Muscle layer of colon (tissue), 2 donors: ENCODE measurements around the gene HLA-A.
A peak's percentile ranks its signal among the peaks of the same experiment; 100 is the strongest.
"Not testable (repeated sequence)": the region's sequence is repeated elsewhere in the genome, so short reads cannot be mapped to it uniquely, and the experiment has no call there.

ENCODE experiments used
- H3K27ac ChIP-seq: one replicate; pipeline ENCODE4 v1.7.0; 2013; ENCODE audit warnings: low read depth, mild to moderate bottlenecking, low read length, moderate library complexity
- H3K27me3 ChIP-seq, 2 donors: one replicate each; pipeline ENCODE4 v1.7.0; 2013; ENCODE audit warnings: low read length in 2 of 2, mild to moderate bottlenecking in 2 of 2; ENCODE audit not compliant: insufficient read depth in 2 of 2, control insufficient read depth in 1 of 2
- H3K36me3 ChIP-seq: one replicate; pipeline ENCODE4 v1.7.0; 2013; ENCODE audit warnings: mild to moderate bottlenecking, low read length; ENCODE audit not compliant: insufficient read depth
- H3K4me1 ChIP-seq: one replicate; pipeline ENCODE4 v1.7.0; 2013; ENCODE audit warnings: mild to moderate bottlenecking, low read length; ENCODE audit not compliant: insufficient read depth
- H3K4me3 ChIP-seq, 2 donors: one replicate each; pipeline ENCODE4 v1.7.0; 2013; ENCODE audit warnings: low read length in 2 of 2, low read depth in 1 of 2, mild to moderate bottlenecking in 1 of 2, moderate library complexity in 1 of 2
- H3K9ac ChIP-seq: one replicate; pipeline ENCODE4 v1.7.0; 2013; ENCODE audit warnings: low read length
- H3K9me3 ChIP-seq: one replicate; pipeline ENCODE4 v1.7.0; 2013; ENCODE audit warnings: mild to moderate bottlenecking, low read length
- donor health status: abdominal sarcoma.
- donor health status: Adenocarcinoma of cecum.

Gene HLA-A

DNA sequence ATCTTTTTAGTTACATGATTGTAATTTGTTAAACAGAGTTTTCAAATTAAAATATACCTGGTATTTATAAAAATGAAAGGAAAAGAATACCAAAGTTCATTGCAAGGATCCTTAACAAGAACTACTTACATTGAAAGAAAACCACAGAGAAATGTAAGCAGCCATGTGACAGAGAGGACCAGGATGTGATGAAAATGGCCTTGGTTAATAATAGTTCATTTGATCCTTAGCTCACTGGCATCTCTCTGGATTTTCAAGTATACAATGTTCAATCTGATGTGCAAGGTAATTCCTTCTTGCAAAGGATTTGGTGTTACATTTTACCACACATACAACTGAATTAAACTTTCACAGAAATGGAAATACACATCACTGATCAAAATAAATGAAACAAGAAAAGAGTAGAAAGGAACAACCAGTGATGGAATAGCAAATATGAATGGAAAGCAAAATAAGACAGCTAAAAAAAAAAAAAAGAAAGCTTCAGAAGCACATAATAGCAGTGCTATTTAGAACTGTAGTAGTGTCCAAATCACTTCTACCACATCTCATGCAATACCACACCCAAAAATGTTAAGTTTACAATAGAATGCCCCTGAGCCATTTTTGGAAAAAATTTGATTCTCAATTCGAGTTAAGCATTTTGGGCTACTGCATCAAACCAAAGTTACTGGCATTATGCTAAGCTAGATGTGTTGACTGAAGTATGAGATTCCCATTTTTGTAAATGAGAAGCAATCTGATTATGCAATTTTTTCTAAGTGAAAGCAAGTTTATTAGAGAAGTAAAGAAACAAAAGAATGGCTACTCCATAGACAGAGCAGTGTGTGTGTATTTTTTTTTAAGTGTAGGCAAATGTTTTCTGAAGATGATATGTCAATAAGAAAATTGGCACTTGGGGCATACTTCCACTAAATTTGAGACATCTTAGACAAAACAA, 22.6 kb upstream of the HLA-A start:
- Histone ChIP-seq H3K27me3 (no peaks in the 10 kb centered on the region), H3K4me3 (no peak overlapping the region), H3K27ac (no peak overlapping the region), H3K4me1 (no peaks in the 10 kb centered on the region), H3K36me3 (no peaks in the 10 kb centered on the region), H3K9ac (no peak overlapping the region), H3K9me3 (no peaks in the 10 kb centered on the region)

DNA sequence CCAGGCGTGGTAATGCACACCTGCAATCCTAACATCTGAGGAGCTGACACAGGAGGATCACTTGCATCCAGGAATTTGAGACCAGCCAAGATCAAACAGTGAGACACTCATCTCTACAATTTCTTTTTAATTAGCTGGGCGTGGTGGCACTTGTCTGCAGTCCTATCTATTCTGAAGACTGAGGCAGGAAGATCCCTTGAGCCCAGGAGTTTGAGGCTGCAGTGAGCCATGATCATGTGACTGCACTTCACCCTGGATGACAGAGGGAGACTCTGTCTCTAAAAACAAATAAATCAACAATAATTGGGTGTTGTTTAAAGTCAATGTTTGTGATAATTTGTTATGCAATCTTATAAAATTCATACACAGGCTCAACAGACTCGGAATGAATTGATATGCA, 18.0 kb upstream of the HLA-A start:
- Histone ChIP-seq H3K36me3 (no peaks in the 10 kb centered on the region), H3K27ac (no peak overlapping the region), H3K27me3 (no peaks in the 10 kb centered on the region), H3K4me1 (peaks cover 5% of the 10 kb centered on the region), H3K9ac (no peak overlapping the region), H3K9me3 (no peaks in the 10 kb centered on the region), H3K4me3 (no peak overlapping the region)

DNA sequence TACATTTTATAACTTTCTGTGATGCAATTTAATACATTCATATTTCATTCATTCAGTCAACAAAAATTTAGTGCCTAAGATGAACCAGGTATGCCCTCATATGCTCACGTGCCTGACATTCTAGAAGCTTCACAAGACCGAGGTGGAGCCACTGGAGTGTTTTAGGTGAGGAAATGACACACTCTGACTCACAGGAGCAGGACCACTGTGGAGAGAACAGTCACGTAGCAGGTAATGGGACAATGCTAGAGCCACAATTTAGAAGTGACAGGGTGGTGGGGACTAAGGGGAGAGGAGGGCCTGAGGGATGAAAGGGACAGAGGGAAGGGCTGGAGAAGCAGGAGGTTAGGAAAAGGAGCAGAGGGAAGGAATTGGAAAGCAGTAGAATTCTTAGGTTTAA, 17.6 kb upstream of the HLA-A start:
- H3K27me3 ChIP-seq, result no peaks in the 10 kb centered on the region
- H3K9me3 ChIP-seq, result no peaks in the 10 kb centered on the region
- no peak overlapping the region for H3K4me3 ChIP-seq
- peaks cover 5% of the 10 kb centered on the region for H3K4me1 ChIP-seq
- no peak overlapping the region for H3K9ac ChIP-seq
- H3K27ac ChIP-seq, result no peak overlapping the region
- no peaks in the 10 kb centered on the region for H3K36me3 ChIP-seq

DNA sequence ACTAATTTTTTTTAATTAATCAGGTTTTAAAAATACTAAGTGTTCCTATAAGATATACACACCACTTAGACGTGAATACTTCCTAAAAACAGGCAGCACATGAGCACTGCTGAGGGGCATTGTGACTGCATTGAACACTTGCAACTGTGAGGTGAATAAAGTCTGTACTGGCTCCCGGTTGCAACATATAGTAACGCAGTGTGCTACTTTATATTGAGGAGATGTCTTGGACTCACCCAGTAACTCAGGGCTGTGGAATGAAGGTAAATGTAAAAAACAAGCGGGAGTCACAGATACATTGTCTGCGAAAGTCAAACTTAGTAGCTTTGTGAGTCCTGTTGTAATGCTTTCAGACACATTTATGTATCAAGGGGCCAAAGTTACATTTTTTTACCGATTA, 17.0 kb upstream of the HLA-A start:
- Histone ChIP-seq H3K4me1 (peaks cover 5% of the 10 kb centered on the region), H3K9me3 (no peaks in the 10 kb centered on the region), H3K36me3 (no peaks in the 10 kb centered on the region), H3K4me3 (peak overlapping the region in 1 of 2 donors; percentile 66), H3K9ac (no peak overlapping the region), H3K27me3 (no peaks in the 10 kb centered on the region), H3K27ac (no peak overlapping the region)

DNA sequence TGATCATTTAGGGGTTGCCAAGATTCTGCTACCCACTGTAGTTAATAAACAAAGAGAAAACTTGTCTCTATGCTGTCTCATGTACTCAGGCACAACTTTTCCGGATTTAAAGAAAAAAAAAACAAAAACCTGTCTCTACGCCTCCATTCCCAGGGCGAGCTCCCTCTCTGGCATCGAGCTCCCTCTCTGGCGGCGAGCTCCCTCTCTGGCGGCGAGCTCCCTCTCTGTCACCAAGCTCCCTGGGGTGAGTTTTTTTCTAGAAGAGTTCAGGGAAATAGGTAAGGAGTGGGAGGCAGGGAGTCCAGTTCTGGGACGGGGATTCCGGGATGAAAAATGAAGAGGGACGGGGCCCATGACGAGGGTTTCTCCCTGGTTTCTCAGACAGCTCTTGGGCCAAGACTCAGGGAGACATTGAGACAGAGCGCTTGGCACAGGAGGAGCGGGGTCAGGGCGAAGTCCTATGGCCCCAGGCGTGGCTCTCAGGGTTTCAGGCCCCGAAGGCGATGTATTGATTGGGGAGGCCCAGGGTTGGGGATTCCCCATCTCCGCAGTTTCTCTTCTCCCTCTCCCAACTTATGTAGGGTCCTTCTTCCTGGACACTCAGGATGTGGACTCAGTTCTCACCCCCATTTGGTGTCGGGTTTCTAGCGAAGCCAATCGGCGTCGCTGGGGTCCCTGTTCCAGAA, 16.5 kb upstream of the HLA-A start:
- no peaks in the 10 kb centered on the region for H3K27me3 ChIP-seq
- peak overlapping the region; percentile 77 for H3K27ac ChIP-seq
- peaks cover 5% of the 10 kb centered on the region for H3K4me1 ChIP-seq
- H3K36me3 ChIP-seq, result no peaks in the 10 kb centered on the region
- H3K9ac ChIP-seq, result peak overlapping the region; percentile 74
- no peaks in the 10 kb centered on the region for H3K9me3 ChIP-seq
- peak overlapping the region; percentile 53 to 66 for H3K4me3 ChIP-seq

DNA sequence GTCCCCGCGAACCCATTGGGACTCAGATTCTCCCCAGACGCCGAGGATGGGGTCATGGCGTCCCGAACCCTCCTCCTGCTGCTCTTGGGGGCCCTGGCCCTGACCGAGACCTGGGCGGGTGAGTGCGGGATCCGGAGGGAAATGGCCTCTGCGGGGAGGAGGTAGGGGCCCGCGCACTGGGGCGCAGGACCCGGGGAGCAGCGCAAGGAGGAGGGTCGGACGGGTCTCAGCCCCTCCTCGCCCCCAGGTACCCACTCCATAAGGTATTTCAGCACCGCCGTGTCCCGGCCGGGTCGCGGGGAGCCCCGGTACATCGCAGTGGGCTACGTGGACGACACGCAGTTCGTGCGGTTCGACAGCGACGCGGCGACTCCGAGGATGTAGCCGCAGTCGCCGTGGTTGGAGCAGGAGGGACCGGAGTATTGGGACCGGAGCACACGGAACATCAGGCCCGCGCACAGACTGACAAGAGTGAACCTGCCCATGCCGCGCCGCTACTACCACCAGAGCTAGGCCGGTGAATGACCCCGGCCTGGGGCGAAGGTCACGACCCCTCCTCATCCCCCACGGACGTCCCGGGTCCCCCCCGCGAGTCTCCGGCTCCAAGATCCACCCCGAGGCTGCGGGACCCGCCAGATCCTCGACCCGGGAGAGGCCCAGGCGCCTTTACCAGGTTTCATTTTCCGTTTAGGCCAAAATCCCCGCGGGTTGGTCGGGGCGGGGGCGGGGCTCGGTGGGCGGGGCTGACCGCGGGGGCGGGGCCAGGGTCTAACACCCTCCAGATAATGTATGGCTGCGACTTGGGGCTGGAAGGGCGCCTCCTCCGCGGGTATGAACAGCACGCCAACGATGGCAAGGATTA, 15.7 kb upstream of the HLA-A start:
- no peaks in the 10 kb centered on the region for H3K9me3 ChIP-seq
- peak overlapping the region; percentile 53 to 66 for H3K4me3 ChIP-seq
- peak overlapping the region; percentile 77 for H3K27ac ChIP-seq
- H3K36me3 ChIP-seq, result no peaks in the 10 kb centered on the region
- peaks cover 5% of the 10 kb centered on the region for H3K4me1 ChIP-seq
- no peaks in the 10 kb centered on the region for H3K27me3 ChIP-seq
- H3K9ac ChIP-seq, result peak overlapping the region; percentile 74

DNA sequence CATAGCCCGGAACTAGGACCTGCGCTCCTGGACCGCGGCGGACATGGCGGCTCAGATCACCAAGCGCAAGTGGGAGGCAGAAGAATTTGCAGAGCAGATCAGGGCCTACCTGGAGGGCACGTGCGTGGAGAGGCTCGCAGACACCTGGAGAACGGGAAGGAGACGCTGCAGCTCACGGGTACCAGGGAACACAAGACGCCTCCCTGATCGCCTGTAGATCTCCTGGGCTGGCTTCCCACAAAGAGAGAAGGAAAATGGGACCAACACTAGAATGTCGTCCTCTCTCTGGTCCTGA, 15.1 kb upstream of the HLA-A start:
- Histone ChIP-seq H3K27ac (peak overlapping the region; percentile 77), H3K27me3 (no peaks in the 10 kb centered on the region), H3K4me3 (peak overlapping the region; percentile 53 to 66), H3K9me3 (no peaks in the 10 kb centered on the region), H3K9ac (no peak overlapping the region), H3K36me3 (no peaks in the 10 kb centered on the region), H3K4me1 (peaks cover 5% of the 10 kb centered on the region)

DNA sequence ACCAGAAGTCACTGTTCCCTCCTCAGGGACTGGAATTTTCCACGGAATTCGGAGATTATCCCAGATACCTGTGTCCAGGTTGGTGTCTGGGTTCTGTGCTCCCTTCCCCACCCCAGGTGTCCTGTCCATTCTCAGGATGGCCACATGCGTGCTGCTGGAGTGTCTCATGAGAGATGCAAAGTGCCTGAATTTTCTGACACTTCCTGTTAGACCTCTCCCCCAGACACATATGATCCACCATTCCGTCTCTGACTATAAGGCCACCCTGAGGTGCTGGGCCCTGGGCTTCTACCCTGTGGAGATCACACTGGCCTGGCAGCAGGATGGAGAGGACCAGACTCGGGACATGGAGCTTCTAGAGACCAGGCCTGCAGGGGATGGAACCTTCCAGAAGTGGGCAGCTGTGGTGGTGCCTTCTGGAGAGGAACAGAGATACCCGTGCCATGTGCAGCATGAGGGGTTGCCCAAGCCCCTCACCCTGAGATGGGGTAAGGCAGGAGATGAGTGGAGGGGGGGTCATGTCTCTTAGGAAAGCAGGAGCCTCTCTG, 14.4 kb upstream of the HLA-A start:
- no peaks in the 10 kb centered on the region for H3K27me3 ChIP-seq
- H3K27ac ChIP-seq, result no peak overlapping the region
- H3K9me3 ChIP-seq, result no peaks in the 10 kb centered on the region
- no peak overlapping the region for H3K4me3 ChIP-seq
- H3K9ac ChIP-seq, result no peak overlapping the region
- peaks cover 5% of the 10 kb centered on the region for H3K4me1 ChIP-seq
- no peaks in the 10 kb centered on the region for H3K36me3 ChIP-seq

DNA sequence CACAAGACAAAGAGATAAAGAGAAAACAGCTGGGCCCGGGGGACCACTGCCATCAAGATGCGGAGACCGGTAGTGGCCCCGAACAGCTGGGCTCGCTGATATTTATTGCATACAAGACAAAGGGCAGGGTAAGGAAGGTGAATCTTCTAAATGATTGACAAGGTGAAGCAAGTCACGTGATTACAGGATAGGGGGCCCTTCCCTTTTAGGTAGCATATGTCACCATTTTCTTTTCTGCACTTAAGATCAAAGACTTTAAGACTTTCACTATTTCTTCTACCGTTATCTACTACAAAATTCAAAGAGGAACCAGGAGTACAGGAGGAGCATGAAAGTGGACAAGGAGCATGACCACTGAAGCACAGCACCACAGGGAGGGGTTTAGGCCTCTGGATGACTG, 12.3 kb upstream of the HLA-A start:
- not testable (repeated sequence) for H3K9me3 ChIP-seq, H3K27me3 ChIP-seq, H3K4me3 ChIP-seq, H3K9ac ChIP-seq, H3K36me3 ChIP-seq, H3K27ac ChIP-seq, H3K4me1 ChIP-seq

DNA sequence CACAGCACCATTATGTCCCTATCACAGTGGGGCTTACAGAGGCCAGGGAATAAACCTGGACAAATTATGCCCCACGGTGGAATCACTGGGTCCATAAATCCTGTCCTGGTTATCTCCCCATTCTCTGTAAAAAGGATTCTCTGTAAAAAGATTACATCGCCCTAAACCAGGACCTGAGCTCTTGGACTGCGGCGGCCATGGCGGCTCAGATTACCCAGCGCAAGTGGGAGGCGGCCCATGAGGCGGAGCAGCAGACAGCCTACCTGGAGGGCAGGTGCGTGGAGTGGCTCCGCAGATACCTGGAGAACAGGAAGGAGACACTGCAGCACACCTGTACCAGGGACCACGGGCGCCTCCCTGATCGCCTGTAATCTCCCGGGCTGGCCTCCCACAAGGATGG, 8.4 kb upstream of the HLA-A start:
- no peak overlapping the region for H3K4me3 ChIP-seq
- H3K4me1 ChIP-seq, result no peaks in the 10 kb centered on the region
- H3K9me3 ChIP-seq, result no peaks in the 10 kb centered on the region
- no peak overlapping the region for H3K27ac ChIP-seq
- H3K27me3 ChIP-seq, result no peaks in the 10 kb centered on the region
- no peak overlapping the region for H3K9ac ChIP-seq
- H3K36me3 ChIP-seq, result no peaks in the 10 kb centered on the region

DNA sequence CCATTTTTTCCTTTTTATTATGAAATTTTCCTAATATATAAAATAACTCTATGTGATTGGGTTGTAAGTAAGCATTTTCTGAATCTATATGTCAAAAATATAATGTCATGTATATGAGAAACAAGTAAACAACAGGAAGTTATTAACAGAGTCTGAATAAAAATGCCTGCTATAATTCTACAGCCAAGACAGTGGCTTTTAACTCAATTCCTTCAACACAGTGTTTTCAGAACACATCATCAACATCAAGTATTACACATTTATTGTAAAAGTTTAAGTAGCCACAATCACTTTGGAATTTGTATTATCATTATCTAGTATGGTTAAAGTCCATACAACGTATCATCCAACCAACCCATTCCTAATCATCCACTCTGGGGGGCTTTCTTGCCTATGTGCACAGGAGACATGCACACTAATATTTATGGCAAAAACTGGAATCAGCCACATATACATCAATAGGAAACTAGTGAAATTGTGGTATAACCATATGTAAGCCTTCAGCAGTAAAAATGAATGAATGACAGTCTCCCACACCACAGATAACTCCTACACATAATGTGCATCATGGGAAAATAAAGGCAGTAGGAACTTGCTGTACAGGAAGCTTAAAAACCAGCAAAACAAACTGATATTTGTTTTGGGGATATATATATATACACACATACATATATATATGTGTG, 6.9 kb upstream of the HLA-A start:
- Histone ChIP-seq H3K36me3 (no peaks in the 10 kb centered on the region), H3K4me3 (no peak overlapping the region), H3K27me3 (no peaks in the 10 kb centered on the region), H3K4me1 (no peaks in the 10 kb centered on the region), H3K9ac (no peak overlapping the region), H3K27ac (no peak overlapping the region), H3K9me3 (no peaks in the 10 kb centered on the region)
